Measurements from ENCODE around the gene ICAM4.

DNA sequence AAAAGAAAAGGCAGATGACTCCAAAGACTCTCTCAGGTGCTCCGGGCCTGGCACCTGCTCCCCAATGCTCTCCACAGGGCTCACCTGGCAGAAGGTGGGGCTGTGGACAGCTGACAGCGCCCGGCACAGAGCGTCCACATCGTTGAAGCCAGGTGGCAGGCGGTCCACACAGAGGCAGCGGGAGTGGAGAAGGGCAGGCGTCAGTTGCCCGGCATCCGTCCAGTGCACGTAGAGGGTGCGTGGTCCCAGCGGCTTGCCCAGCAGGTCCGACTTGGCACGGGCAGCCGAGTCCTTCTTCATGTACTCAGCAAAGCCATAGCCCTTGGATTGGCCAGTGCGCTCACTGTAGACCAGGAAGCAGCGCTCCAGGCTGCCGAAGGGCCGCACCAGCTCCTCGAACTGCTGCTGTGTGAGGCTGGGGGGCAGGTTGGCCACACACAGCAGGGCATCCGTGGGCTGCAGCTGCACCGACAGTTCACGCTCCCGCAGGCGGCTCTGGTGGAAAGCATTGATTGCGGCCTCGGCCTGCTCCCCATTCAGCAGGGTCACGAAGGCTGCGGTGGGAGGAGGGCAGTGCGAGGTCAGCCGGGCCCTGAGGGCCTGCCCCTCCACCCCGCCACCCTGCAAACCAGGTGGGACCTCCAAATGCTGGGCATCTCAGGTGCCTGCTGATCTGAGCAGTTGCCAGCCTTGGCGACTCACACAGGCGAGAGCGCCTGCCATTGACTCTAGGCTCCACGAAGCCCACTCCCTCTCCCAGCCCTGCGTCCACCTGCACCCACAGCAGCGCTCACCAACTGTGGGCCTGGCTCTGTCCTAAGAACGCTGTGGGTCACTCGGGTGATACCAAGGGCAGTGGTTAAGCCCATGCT is 42.0 kb downstream of the ICAM4 start:
- TF ChIP-seq POLR2AphosphoS5 (IDR thresholded peaks at IDR 0.05) (no peak), POLR2A (IDR thresholded peaks at IDR 0.05; ENCODE audit: low read depth) (no peak)

Data from esophagus muscularis mucosa (tissue), 2 donors.